Right lobe of liver (tissue), 4 donors: ENCODE data around the gene ALAD.

Experiments used
- POLR2A ChIP-seq: fragments of 450-650 bp; IDR thresholded peaks from one replicate; pipeline ENCODE4 v1.6.1; 2017; ENCODE audit warnings: antibody characterized with exemption, mild to moderate bottlenecking
- TF ChIP-seq, protein P1 (sequence below), 4 donors: fragments of 200-600 bp in 3 of 4; fragments of 450-650 bp in 1 of 4; IDR thresholded peaks; one replicate each; pipeline versions ENCODE4 v1.5.1 to v1.8.0; 2016 to 2022; ENCODE audit warnings: antibody characterized with exemption in 4 of 4, mild to moderate bottlenecking in 2 of 4
- donor health status: DM: no; HTN: no; CAD: no.
- donor health status: DM: no; HTN: no; CAD: no.
- donor health status: DM: no; HTN: yes; CAD: no.

DNA sequence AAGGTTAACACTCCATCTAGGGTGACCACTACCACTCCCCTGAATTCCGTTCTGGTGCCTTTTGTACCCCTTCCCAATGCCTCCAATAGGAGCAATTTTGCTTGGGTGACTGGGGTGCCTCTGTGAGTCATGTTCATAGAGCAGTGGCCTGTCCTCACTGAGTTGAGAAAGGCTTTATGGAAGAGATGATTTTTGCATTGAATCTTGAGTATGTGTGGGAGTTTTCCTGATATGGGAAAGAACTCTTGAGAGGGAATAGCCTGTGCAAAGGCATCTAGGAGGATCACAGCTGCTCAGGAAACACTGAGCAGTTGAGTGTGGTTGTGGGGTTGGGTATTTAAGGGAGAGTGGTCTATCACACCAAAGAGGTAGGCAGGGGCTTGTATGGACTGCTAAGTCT is 25.6 kb upstream of the ALAD start:
- TF ChIP-seq, protein P1, sequence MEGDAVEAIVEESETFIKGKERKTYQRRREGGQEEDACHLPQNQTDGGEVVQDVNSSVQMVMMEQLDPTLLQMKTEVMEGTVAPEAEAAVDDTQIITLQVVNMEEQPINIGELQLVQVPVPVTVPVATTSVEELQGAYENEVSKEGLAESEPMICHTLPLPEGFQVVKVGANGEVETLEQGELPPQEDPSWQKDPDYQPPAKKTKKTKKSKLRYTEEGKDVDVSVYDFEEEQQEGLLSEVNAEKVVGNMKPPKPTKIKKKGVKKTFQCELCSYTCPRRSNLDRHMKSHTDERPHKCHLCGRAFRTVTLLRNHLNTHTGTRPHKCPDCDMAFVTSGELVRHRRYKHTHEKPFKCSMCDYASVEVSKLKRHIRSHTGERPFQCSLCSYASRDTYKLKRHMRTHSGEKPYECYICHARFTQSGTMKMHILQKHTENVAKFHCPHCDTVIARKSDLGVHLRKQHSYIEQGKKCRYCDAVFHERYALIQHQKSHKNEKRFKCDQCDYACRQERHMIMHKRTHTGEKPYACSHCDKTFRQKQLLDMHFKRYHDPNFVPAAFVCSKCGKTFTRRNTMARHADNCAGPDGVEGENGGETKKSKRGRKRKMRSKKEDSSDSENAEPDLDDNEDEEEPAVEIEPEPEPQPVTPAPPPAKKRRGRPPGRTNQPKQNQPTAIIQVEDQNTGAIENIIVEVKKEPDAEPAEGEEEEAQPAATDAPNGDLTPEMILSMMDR (IDR thresholded peaks at IDR 0.05): no peak
- no peak for TF ChIP-seq POLR2A
